Non-pigmented ciliary epithelial cell (primary cell): ENCODE data around the gene CTCF.
A peak's percentile ranks its signal among the peaks of the same experiment; 100 is the strongest.

Source experiments
- DNase-seq: peaks from one replicate; pipeline ENCODE4 v3.0.0-alpha.2; 2010; ENCODE audit warnings: low read depth

Gene CTCF

GRCh38 chr16:67665598-67665997 is 103.3 kb downstream of the CTCF start:
- DNase-seq, result no peak

GRCh38 chr16:67666032-67666551 is 103.8 kb downstream of the CTCF start:
- DNase-seq, result no peak

GRCh38 chr16:67666559-67667452 is 104.5 kb downstream of the CTCF start, which contains the start of the genes C16orf86 and ENKD1:
Gene C16orf86 (plus strand): TSS chr16:67666814. CDS start chr16:67666971, 157 bp downstream.
Gene ENKD1 (minus strand): TSS chr16:67666750. CDS start chr16:67666442, 308 bp downstream.
- DNase-seq, result no peak

- no peak for DNase-seq
These were observed 105.1 kb downstream of the CTCF start for GRCh38 chr16:67667453-67667816.

- DNase-seq, result peak; percentile 60
These were observed 105.6 kb downstream of the CTCF start for GRCh38 chr16:67667817-67668494.

- no peak for DNase-seq
These were observed 106.3 kb downstream of the CTCF start for GRCh38 chr16:67668495-67669157.

GRCh38 chr16:67669499-67670101 is 107.3 kb downstream of the CTCF start:
- no peak for DNase-seq

GRCh38 chr16:67672306-67672705 is 110.0 kb downstream of the CTCF start:
- no peak for DNase-seq

GRCh38 chr16:67672739-67673662 is 110.7 kb downstream of the CTCF start:
- DNase-seq, result no peak

- DNase-seq, result no peak
These were observed 111.6 kb downstream of the CTCF start for GRCh38 chr16:67673712-67674580.

- no peak for DNase-seq
These were observed 112.7 kb downstream of the CTCF start for GRCh38 chr16:67674851-67675578.

GRCh38 chr16:67675579-67675935 is 113.2 kb downstream of the CTCF start:
- DNase-seq, result no peak

- no peak for DNase-seq
These were observed 113.7 kb downstream of the CTCF start for GRCh38 chr16:67675999-67676398.

GRCh38 chr16:67676516-67676915 is 114.2 kb downstream of the CTCF start:
- DNase-seq, result no peak

- DNase-seq, result no peak
These were observed 114.6 kb downstream of the CTCF start for GRCh38 chr16:67676939-67677338.

GRCh38 chr16:67677712-67678111 is 115.4 kb downstream of the CTCF start:
- no peak for DNase-seq

- no peak for DNase-seq
These were observed 116.2 kb downstream of the CTCF start for GRCh38 chr16:67678354-67679023.
